Measurements from ENCODE around the gene TMTC1.
A peak's percentile ranks its signal among the peaks of the same experiment; 100 is the strongest.

Gene TMTC1

GRCh38 chr12:29609431-29610215 lies 174.1 kb downstream of the TMTC1 start:
- WGBS (ENCODE audit: insufficient coverage, insufficient read length), result no CpG with 5 or more reads among the region's 12 CpGs
- Histone ChIP-seq H3K4me3 (ENCODE audit: low read length) (no peak overlapping the region), H3K9me3 (ENCODE audit: control insufficient read depth, insufficient read depth, low read length) (no peaks in the 10 kb centered on the region), H3K27ac (ENCODE audit: low read length) (no peak overlapping the region), H3K27me3 (ENCODE audit: control insufficient read depth, insufficient read depth, low read length) (no peaks in the 10 kb centered on the region), H3K36me3 (ENCODE audit: control insufficient read depth, insufficient read depth, low read length) (no peaks in the 10 kb centered on the region), H3K4me1 (ENCODE audit: control insufficient read depth, insufficient read depth, low read length) (no peaks in the 10 kb centered on the region)
- no peak for DNase-seq (ENCODE audit: low read depth, low spot score)

DNA sequence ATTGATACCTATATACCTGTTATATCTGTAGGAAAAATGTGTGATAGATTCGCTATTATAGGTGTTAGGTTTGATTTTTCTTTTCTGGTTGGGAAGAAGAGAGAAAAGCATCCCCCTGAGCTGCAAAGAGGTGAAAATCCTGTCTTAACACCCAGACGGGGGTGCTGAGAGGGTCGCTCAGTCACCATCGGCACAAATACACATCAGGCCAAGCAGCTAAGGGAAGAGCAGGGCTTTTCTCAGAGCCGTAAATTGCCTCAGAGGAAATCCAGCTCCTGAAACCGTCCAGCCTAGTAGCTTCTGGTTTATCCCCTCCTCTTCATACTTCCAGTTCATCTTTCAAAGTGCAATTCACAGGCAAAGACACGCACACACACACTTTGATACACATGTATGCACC lies 175.2 kb downstream of the TMTC1 start:
- Histone ChIP-seq H3K27me3 (ENCODE audit: control insufficient read depth, insufficient read depth, low read length) (no peaks in the 10 kb centered on the region), H3K4me1 (ENCODE audit: control insufficient read depth, insufficient read depth, low read length) (no peaks in the 10 kb centered on the region), H3K4me3 (ENCODE audit: low read length) (no peak overlapping the region), H3K9me3 (ENCODE audit: control insufficient read depth, insufficient read depth, low read length) (no peaks in the 10 kb centered on the region), H3K27ac (ENCODE audit: low read length) (no peak overlapping the region), H3K36me3 (ENCODE audit: control insufficient read depth, insufficient read depth, low read length) (no peaks in the 10 kb centered on the region)
- DNase-seq (ENCODE audit: low read depth, low spot score), result no peak
- no CpG with 5 or more reads among the region's 7 CpGs for WGBS (ENCODE audit: insufficient coverage, insufficient read length)

DNA sequence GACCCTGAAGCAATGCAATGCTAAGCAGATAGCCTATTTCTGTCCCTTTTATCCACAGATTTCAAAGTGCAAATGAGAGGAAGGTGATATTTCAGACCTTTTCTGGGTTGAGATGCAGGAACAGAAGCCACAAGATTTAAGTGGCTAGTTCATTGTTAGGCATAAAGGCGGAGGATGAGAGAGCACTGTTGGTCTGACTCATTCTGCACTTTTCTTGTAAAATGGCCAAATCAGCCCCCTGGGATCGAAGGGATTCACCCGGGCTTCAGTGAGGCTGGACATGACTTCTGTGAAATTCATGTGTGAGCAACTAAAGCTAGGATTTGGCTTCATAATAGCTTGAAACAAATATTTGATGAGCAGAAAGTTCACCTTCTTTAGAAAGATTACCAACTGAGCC lies 184.4 kb downstream of the TMTC1 start:
- Histone ChIP-seq H3K4me3 (ENCODE audit: low read length) (no peak overlapping the region), H3K27me3 (ENCODE audit: control insufficient read depth, insufficient read depth, low read length) (no peaks in the 10 kb centered on the region), H3K27ac (ENCODE audit: low read length) (no peak overlapping the region), H3K36me3 (ENCODE audit: control insufficient read depth, insufficient read depth, low read length) (no peaks in the 10 kb centered on the region), H3K4me1 (ENCODE audit: control insufficient read depth, insufficient read depth, low read length) (peaks cover 1% of the 10 kb centered on the region; the same call in 1 of the 2 replicates), H3K9me3 (ENCODE audit: control insufficient read depth, insufficient read depth, low read length) (no peaks in the 10 kb centered on the region)
- DNase-seq (ENCODE audit: low read depth, low spot score), result no peak
- no CpG with 5 or more reads among the region's 3 CpGs for WGBS (ENCODE audit: insufficient coverage, insufficient read length)

- Histone ChIP-seq H3K4me3 (ENCODE audit: low read length) (no peak overlapping the region), H3K9me3 (ENCODE audit: control insufficient read depth, insufficient read depth, low read length) (no peaks in the 10 kb centered on the region), H3K4me1 (ENCODE audit: control insufficient read depth, insufficient read depth, low read length) (peaks cover 1% of the 10 kb centered on the region; the same call in 1 of the 2 replicates), H3K27ac (ENCODE audit: low read length) (no peak overlapping the region), H3K27me3 (ENCODE audit: control insufficient read depth, insufficient read depth, low read length) (no peaks in the 10 kb centered on the region), H3K36me3 (ENCODE audit: control insufficient read depth, insufficient read depth, low read length) (no peaks in the 10 kb centered on the region)
- WGBS (ENCODE audit: insufficient coverage, insufficient read length), result no CpG with 5 or more reads among the region's 1 CpG
- no peak for DNase-seq (ENCODE audit: low read depth, low spot score)
These were observed 188.5 kb downstream of the TMTC1 start for GRCh38 chr12:29595071-29595755.

DNA sequence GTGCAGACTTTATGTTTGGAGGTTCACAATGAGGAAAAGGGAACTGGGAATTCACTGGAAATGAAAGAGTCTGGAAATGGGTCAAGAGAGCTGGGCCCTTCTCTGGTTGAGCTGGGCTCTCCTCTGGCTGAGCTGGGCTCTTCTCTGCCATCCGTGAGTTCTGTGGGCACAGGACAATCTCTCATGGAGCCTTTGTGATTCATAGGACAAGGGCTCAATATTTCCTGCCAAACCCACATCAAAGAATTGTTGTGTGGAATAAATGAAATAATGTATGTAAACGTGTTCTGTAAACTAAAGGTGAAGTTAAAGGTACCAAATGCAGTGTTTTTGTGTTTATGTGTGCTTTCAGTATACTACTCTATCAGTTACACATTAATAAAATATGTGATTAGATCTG lies 190.7 kb downstream of the TMTC1 start:
- no peaks in the 10 kb centered on the region for H3K36me3 ChIP-seq (ENCODE audit: control insufficient read depth, insufficient read depth, low read length)

GRCh38 chr12:29591140-29592020 lies 192.4 kb downstream of the TMTC1 start:
- H3K9me3 ChIP-seq (ENCODE audit: control insufficient read depth, insufficient read depth, low read length), result no peaks in the 10 kb centered on the region
- peaks cover 2% of the 10 kb centered on the region; the same call in 1 of the 2 replicates for H3K4me1 ChIP-seq (ENCODE audit: control insufficient read depth, insufficient read depth, low read length)
- no peaks in the 10 kb centered on the region for H3K27me3 ChIP-seq (ENCODE audit: control insufficient read depth, insufficient read depth, low read length)
- no peaks in the 10 kb centered on the region for H3K36me3 ChIP-seq (ENCODE audit: control insufficient read depth, insufficient read depth, low read length)
- no peak overlapping the region for H3K27ac ChIP-seq (ENCODE audit: low read length)
- H3K4me3 ChIP-seq (ENCODE audit: low read length), result no peak overlapping the region
- peak; percentile 35 for DNase-seq (ENCODE audit: low read depth, low spot score)
- WGBS (ENCODE audit: insufficient coverage, insufficient read length), result no CpG with 5 or more reads among the region's 11 CpGs

More for the DNA sequence above, 190.7 kb downstream of the TMTC1 start:
- DNase-seq (ENCODE audit: low read depth, low spot score), result no peak
- Histone ChIP-seq H3K9me3 (ENCODE audit: control insufficient read depth, insufficient read depth, low read length) (no peaks in the 10 kb centered on the region), H3K27me3 (ENCODE audit: control insufficient read depth, insufficient read depth, low read length) (no peaks in the 10 kb centered on the region), H3K27ac (ENCODE audit: low read length) (no peak overlapping the region), H3K4me1 (ENCODE audit: control insufficient read depth, insufficient read depth, low read length) (peaks cover 3% of the 10 kb centered on the region), H3K4me3 (ENCODE audit: low read length) (no peak overlapping the region)
- WGBS (ENCODE audit: insufficient coverage, insufficient read length), result no CpG with 5 or more reads among the region's 2 CpGs

DNA sequence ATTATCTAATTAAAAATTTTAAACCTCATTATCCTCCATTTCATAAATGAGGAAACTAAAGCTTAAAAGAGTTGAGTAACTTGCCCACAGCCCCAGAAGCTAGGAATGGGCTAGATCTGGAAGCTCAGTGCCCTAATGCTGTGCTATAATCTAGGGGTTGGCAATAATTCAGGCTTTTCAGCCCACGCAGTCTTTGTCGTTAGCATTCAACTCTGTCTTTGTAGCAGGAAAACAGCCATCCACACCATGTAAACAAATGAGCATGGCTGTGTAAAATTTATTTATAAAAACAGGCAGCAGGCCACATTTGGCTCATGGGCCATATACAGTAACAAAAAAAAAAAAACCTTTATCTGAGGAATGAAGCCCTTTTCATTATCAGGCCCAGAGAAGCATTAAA lies 193.9 kb downstream of the TMTC1 start:
- Histone ChIP-seq H3K36me3 (ENCODE audit: control insufficient read depth, insufficient read depth, low read length) (no peaks in the 10 kb centered on the region), H3K9me3 (ENCODE audit: control insufficient read depth, insufficient read depth, low read length) (no peaks in the 10 kb centered on the region), H3K27me3 (ENCODE audit: control insufficient read depth, insufficient read depth, low read length) (no peaks in the 10 kb centered on the region), H3K27ac (ENCODE audit: low read length) (no peak overlapping the region), H3K4me1 (ENCODE audit: control insufficient read depth, insufficient read depth, low read length) (peaks cover 2% of the 10 kb centered on the region; the same call in 1 of the 2 replicates), H3K4me3 (ENCODE audit: low read length) (no peak overlapping the region)
- DNase-seq (ENCODE audit: low read depth, low spot score), result no peak
- WGBS (ENCODE audit: insufficient coverage, insufficient read length), result no CpG with 5 or more reads among the region's 2 CpGs

DNA sequence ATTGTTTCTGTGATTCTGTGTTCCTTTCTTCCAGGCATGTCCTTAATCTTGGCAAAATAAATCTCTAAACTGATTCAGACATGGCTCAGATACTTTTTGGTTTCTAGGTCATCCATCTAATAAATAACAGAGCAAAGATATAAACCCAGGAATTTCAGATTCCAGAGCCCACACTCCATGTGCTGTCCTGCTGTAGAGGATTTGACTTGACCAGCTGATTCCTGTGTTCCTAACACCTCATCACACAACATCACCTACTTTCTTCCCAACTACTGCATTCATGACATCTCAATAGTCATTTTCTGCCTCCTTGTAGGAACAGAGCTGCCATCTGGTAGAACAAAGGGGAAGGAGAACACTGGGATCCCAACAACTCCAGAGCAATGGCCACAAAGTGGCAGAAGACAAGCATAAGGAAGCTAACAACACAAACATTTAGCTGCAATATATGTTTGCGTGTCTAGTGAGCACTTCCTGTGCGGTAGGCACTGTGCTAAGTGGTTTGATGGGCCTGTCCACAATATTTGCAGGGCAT lies 194.4 kb downstream of the TMTC1 start:
- Histone ChIP-seq H3K4me3 (ENCODE audit: low read length) (no peak overlapping the region), H3K27me3 (ENCODE audit: control insufficient read depth, insufficient read depth, low read length) (no peaks in the 10 kb centered on the region), H3K27ac (ENCODE audit: low read length) (no peak overlapping the region), H3K36me3 (ENCODE audit: control insufficient read depth, insufficient read depth, low read length) (no peaks in the 10 kb centered on the region), H3K9me3 (ENCODE audit: control insufficient read depth, insufficient read depth, low read length) (no peaks in the 10 kb centered on the region), H3K4me1 (ENCODE audit: control insufficient read depth, insufficient read depth, low read length) (peaks cover 2% of the 10 kb centered on the region; the same call in 1 of the 2 replicates)
- WGBS (ENCODE audit: insufficient coverage, insufficient read length), result no CpG with 5 or more reads among the region's 2 CpGs
- DNase-seq (ENCODE audit: low read depth, low spot score), result no peak

- Histone ChIP-seq H3K9me3 (ENCODE audit: control insufficient read depth, insufficient read depth, low read length) (no peaks in the 10 kb centered on the region), H3K4me3 (ENCODE audit: low read length) (no peak overlapping the region), H3K36me3 (ENCODE audit: control insufficient read depth, insufficient read depth, low read length) (no peaks in the 10 kb centered on the region), H3K27ac (ENCODE audit: low read length) (no peak overlapping the region), H3K27me3 (ENCODE audit: control insufficient read depth, insufficient read depth, low read length) (no peaks in the 10 kb centered on the region), H3K4me1 (ENCODE audit: control insufficient read depth, insufficient read depth, low read length) (no peaks in the 10 kb centered on the region; the same call in 1 of the 2 replicates)
- no peak for DNase-seq (ENCODE audit: low read depth, low spot score)
- no CpG with 5 or more reads among the region's 4 CpGs for WGBS (ENCODE audit: insufficient coverage, insufficient read length)
These were observed 201.0 kb downstream of the TMTC1 start for GRCh38 chr12:29582677-29583272.

DNA sequence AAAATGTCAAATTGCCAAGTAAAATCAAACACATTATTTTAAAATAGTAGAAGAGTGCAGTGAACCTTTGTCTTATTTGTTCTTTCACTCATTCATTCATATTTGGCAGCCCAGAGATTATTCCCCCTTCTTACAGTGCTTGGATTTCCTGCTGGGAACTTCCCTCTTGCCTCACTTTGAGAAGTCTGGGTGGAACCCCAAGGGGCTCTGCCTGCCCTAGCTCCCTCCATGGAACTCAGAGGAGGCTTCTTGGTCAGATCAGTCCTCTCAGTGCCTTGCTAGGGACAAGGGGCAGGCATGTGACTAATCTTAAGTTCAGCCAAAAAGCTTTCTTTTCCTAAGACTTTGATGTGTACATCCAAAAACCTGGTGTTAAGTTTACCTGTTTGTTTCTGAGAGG lies 201.6 kb downstream of the TMTC1 start:
- no peaks in the 10 kb centered on the region for H3K27me3 ChIP-seq (ENCODE audit: control insufficient read depth, insufficient read depth, low read length)
- no peaks in the 10 kb centered on the region for H3K36me3 ChIP-seq (ENCODE audit: control insufficient read depth, insufficient read depth, low read length)
- H3K4me1 ChIP-seq (ENCODE audit: control insufficient read depth, insufficient read depth, low read length), result no peaks in the 10 kb centered on the region; the same call in 1 of the 2 replicates

More for the DNA sequence above, 201.6 kb downstream of the TMTC1 start:
- Histone ChIP-seq H3K4me3 (ENCODE audit: low read length) (no peak overlapping the region), H3K27ac (ENCODE audit: low read length) (no peak overlapping the region), H3K9me3 (ENCODE audit: control insufficient read depth, insufficient read depth, low read length) (no peaks in the 10 kb centered on the region)
- DNase-seq (ENCODE audit: low read depth, low spot score), result no peak
